GM06990 (cell line): ENCODE measurements around the gene GPR139.

Source experiments
- DNase-seq: peaks from one replicate; pipeline ENCODE4 v3.0.0-alpha.2; 2011; ENCODE audit not compliant: insufficient read length; ENCODE audit errors: extremely low read depth
- H3K27me3 ChIP-seq: replicated peaks from 2 replicates; pipeline ENCODE4 v1.6.0; 2011; ENCODE audit warnings: low read length; ENCODE audit not compliant: control insufficient read depth, insufficient read depth
- H3K36me3 ChIP-seq: 2 replicates; pipeline ENCODE4 v1.5.1; 2011; ENCODE audit warnings: low read length; ENCODE audit not compliant: control insufficient read depth, insufficient read depth
- H3K4me3 ChIP-seq: replicated peaks from 2 replicates; pipeline ENCODE4 v1.5.1; 2011; ENCODE audit warnings: low read depth, mild to moderate bottlenecking, control low read depth, low read length
- TF ChIP-seq, protein P1 (sequence below): IDR thresholded peaks from 2 replicates; pipeline ENCODE4 v1.5.1; 2011; ENCODE audit warnings: low read length, control low read depth, mild to moderate bottlenecking, inconsistent platforms; ENCODE audit not compliant: insufficient read depth, poor library complexity, severe bottlenecking

Gene GPR139

DNA sequence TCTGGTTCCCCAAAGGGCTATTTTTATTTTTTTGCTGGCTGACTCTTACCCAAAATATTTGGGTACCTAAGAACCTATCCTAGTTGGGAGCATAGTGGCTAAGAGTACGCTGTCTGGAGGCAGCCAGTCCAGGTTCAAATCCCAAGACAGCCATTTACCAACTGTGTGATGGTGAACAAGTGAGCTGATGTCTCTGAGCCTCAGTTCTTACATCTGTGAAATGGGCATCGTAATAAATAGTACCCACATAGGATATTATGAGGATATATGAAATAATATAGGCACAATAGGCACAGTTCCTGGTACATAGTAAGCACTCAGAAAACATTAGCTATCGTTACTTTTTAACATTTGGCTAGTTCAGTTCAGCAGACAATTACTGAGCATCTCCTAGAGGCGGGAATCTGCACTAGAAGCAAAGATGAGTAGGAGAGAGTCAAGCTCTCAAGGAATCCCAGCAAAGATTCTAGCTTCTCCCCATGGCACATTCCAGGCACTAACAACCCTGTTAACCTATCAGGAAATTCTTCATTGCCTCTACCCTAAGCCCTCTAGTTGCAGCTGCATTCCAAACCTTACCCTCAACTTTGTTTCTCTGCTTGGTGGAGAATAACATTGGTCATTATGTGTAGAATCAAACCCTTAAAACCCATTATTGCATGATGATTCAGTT lies 31.6 kb downstream of the GPR139 start:
- DNase-seq: no peak
- no peaks in the 10 kb centered on the region for H3K27me3 ChIP-seq
- no peak overlapping the region for H3K4me3 ChIP-seq
- H3K36me3 ChIP-seq: no peaks in the 10 kb centered on the region
- TF ChIP-seq, protein P1, sequence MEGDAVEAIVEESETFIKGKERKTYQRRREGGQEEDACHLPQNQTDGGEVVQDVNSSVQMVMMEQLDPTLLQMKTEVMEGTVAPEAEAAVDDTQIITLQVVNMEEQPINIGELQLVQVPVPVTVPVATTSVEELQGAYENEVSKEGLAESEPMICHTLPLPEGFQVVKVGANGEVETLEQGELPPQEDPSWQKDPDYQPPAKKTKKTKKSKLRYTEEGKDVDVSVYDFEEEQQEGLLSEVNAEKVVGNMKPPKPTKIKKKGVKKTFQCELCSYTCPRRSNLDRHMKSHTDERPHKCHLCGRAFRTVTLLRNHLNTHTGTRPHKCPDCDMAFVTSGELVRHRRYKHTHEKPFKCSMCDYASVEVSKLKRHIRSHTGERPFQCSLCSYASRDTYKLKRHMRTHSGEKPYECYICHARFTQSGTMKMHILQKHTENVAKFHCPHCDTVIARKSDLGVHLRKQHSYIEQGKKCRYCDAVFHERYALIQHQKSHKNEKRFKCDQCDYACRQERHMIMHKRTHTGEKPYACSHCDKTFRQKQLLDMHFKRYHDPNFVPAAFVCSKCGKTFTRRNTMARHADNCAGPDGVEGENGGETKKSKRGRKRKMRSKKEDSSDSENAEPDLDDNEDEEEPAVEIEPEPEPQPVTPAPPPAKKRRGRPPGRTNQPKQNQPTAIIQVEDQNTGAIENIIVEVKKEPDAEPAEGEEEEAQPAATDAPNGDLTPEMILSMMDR: no peak

DNA sequence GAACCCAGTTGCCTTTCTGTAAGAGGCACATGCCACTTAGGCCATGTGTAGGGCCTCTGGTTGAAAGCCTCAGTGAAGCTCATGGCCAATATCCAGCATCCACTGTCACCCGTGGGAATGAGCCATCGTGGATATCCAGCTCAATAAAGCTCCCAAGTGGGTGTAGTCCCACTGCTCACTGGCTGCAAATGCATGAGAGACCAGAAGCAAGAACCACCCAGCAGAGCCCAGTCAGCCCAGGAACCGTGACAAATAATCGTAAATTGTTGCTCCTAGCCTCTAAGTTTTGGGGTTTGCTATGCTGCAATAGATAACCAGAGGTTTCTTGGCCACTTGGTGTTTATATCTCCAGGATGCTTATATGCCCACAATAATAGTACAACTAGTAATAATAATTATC lies 33.7 kb downstream of the GPR139 start:
- no peaks in the 10 kb centered on the region for H3K36me3 ChIP-seq
- no peak for DNase-seq
- TF ChIP-seq, protein P1: no peak
- H3K27me3 ChIP-seq: no peaks in the 10 kb centered on the region
- H3K4me3 ChIP-seq: no peak overlapping the region

DNA sequence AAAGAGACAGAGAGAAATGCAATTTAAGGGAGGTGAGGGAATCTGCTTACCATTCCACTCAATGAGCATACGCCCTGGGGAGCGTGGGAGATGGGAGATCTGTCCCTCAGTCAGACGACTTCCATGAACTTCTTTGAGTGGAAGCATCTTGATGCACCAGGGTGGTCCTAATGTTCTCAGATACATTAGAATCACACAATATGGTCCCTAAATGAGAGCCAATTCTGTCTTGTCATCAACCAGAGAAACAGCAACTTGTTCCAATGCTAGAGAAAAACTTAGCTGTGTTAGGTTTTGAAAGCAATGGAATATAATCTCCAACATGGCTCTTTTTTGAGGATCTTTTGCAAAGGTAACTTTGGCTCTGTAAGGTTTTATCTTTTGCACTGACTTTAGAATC lies 44.1 kb downstream of the GPR139 start:
- TF ChIP-seq, protein P1: no peak
- Histone ChIP-seq H3K4me3 (no peak overlapping the region), H3K36me3 (no peaks in the 10 kb centered on the region), H3K27me3 (no peaks in the 10 kb centered on the region)
- DNase-seq: no peak

DNA sequence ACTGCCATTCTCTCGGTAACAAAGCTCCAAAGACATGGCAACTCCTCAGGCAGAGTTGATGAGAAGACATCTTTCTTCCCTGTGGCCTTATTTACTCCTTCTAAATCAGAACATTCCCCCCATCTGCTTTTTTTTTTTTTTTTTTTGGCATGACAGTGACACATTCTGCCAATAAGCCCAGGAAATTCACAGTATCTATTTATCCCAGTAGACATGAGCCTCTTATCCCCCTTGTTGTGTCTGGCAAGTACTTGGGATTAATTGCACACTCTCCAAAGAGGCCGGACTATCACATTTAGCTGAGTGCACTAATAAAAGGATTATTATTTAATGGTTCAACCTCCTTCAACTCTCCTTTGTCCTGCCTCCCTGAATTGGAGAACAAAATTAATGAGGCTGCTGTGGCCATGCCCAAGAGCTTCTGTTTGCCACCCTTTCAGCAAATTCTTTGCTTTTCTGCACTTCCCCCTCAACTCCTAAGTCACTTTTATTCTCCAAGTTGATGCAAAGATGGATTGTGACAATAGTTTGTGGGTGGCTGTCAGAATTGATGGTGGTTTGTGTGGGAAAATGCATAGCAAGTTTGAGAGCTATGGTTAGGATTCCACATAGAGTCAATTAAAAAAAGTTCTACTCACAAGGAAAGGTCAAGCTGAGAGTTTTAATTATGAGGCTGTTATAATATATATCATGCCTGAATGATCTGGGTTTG lies 47.2 kb downstream of the GPR139 start:
- H3K36me3 ChIP-seq: no peaks in the 10 kb centered on the region
- H3K27me3 ChIP-seq: no peaks in the 10 kb centered on the region
- TF ChIP-seq, protein P1: no peak
- no peak for DNase-seq
- H3K4me3 ChIP-seq: no peak overlapping the region

DNA sequence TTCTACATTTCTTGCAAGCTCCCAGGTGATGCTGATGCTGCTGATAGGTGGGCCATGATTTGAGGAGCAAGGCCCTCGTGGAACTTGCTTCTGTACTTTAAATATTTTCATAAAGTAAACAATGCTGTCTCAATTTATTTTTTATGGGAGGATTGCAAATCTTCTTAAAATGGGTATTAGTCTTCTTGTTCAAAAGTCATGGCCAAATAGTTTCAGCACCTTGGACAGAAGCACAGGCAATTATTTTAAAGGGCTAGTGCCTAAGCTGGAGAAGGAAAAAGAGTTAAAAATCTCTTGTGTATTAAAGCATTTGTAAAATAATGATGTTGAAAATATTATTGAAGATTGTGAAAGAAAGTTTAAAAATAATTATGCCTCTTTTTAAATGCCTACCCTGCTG lies 50.5 kb downstream of the GPR139 start:
- no peak for DNase-seq
- H3K36me3 ChIP-seq: no peaks in the 10 kb centered on the region
- no peaks in the 10 kb centered on the region for H3K27me3 ChIP-seq
- TF ChIP-seq, protein P1: no peak
- no peak overlapping the region for H3K4me3 ChIP-seq
